PC-3 (cell line): ENCODE results near the gene STRAP. TPM values are rescaled to one million over a fixed set of nuclear protein-coding genes. Genes with fewer than 3 reads are reported as not detected.

ENCODE experiments used
- ATAC-seq: fragments of 200-7000 bp; cut with Tn5 transposase; 2 replicates; pipeline ENCODE4 v1.9.1; 2020; ENCODE audit warnings: mild to moderate bottlenecking, moderate library complexity
- BruUV-seq: library from RNA; stranded (reverse); fragments of 400-500 nt; replicated peaks from 2 replicates; lab custom pipeline; 2021; lab: Mats Ljungman, UMichigan
- CTCF ChIA-PET: fragments of 300-600 bp; sonication (Branson Sonifier 250); formaldehyde crosslinking; loops from one replicate; lab custom pipeline; 2022; ENCODE audit warnings: antibody characterized with exemption; lab: Charles Lee
- POLR2A ChIA-PET: fragments of 300-600 bp; sonication (Branson Sonifier 250); formaldehyde crosslinking; loops from one replicate; lab custom pipeline; 2022; ENCODE audit warnings: antibody characterized with exemption; ENCODE audit not compliant: unreplicated experiment; lab: Charles Lee
- DNase-seq: peaks from one replicate; pipeline ENCODE4 v3.0.0-alpha.2; 2015
- H2AFZ ChIP-seq: fragments of 300-600 bp; sonication (generic); 2 replicates; pipeline ENCODE4 v1.6.0; 2016; ENCODE audit warnings: antibody characterized with exemption, low read length
- H3F3A ChIP-seq: fragments of 300-600 bp; sonication (generic); one replicate; pipeline ENCODE4 v1.6.0; 2017; ENCODE audit warnings: antibody characterized with exemption, low read length, control low read depth, mild to moderate bottlenecking; ENCODE audit not compliant: unreplicated experiment
- H3K27ac ChIP-seq: fragments of 300-600 bp; sonication (generic); 2 replicates; pipeline ENCODE4 v1.5.1; 2016; ENCODE audit warnings: mild to moderate bottlenecking, low read length
- H3K27me3 ChIP-seq: fragments of 300-600 bp; sonication (generic); 2 replicates; pipeline ENCODE4 v1.6.1; 2016; ENCODE audit warnings: low read length, mixed read lengths
- H3K36me3 ChIP-seq: fragments of 300-600 bp; sonication (generic); 2 replicates; pipeline ENCODE4 v1.6.1; 2016; ENCODE audit warnings: low read depth, mixed run types, low read length, mixed read lengths
- H3K4me1 ChIP-seq: fragments of 300-600 bp; sonication (generic); 2 replicates; pipeline ENCODE4 v1.5.1; 2016; ENCODE audit warnings: low read length; ENCODE audit not compliant: insufficient read depth
- H3K4me2 ChIP-seq: fragments of 300-600 bp; sonication (generic); 2 replicates; pipeline ENCODE4 v1.6.0; 2016; ENCODE audit warnings: low read length
- H3K4me3 ChIP-seq: fragments of 300-600 bp; sonication (generic); 2 replicates; pipeline ENCODE4 v1.5.1; 2016; ENCODE audit warnings: mild to moderate bottlenecking, low read length, mixed read lengths
- H3K79me2 ChIP-seq: fragments of 300-600 bp; sonication (generic); 2 replicates; pipeline ENCODE4 v1.6.1; 2017; ENCODE audit warnings: low read length, mixed read lengths
- H3K9ac ChIP-seq: fragments of 300-600 bp; sonication (generic); 2 replicates; pipeline ENCODE4 v1.6.0; 2016; ENCODE audit warnings: mild to moderate bottlenecking, low read length
- H3K9me2 ChIP-seq: fragments of 300-600 bp; sonication (generic); replicated peaks from 2 replicates; pipeline ENCODE4 v1.6.1; 2016; ENCODE audit warnings: mixed run types, low read length, mixed read lengths
- H3K9me3 ChIP-seq: fragments of 300-600 bp; sonication (generic); 2 replicates; pipeline ENCODE4 v1.6.1; 2016; ENCODE audit warnings: low read length, mixed read lengths
- H4K20me1 ChIP-seq: fragments of 300-600 bp; sonication (generic); 2 replicates; pipeline ENCODE4 v1.6.1; 2016; ENCODE audit warnings: low read length, mixed read lengths
- CTCF ChIP-seq: fragments of 300-600 bp; sonication (generic); conservative IDR thresholded peaks from 2 replicates; pipeline ENCODE4 v1.5.1; 2017; ENCODE audit warnings: antibody characterized with exemption, low read depth, mild to moderate bottlenecking, low read length
- EZH2 ChIP-seq: fragments of 300-600 bp; sonication (generic); IDR thresholded peaks from one replicate; pipeline ENCODE4 v1.6.1; 2017; ENCODE audit warnings: antibody characterized with exemption, mild to moderate bottlenecking, low read length; ENCODE audit not compliant: unreplicated experiment
- EZH2phosphoT487 ChIP-seq: fragments of 300-600 bp; sonication (generic); IDR thresholded peaks from 2 replicates; pipeline ENCODE4 v1.6.1; 2018; ENCODE audit warnings: mild to moderate bottlenecking, antibody characterized with exemption, low read length, borderline replicate concordance
- intact Hi-C: fragments of 100-400 bp; cut with micrococcal nuclease; formaldehyde crosslinking; loops from 2 replicates; pipeline ENCODE4 v1.9.0; 2023
- total RNA-seq: library from RNA; depleted of rRNA; stranded (reverse); fragments of >200 nt; gene quantifications from 2 replicates; pipeline ENCODE4 v1.2.3, GENCODE V29; 2014

STRAP gene
- total RNA-seq, 1 experiment from 2014 or later = 80.4 TPM

GRCh38 chr12:15886372-15887042, 4.3 kb downstream of the STRAP start:
- Histone ChIP-seq H3K9ac (no peak overlapping the region), H3K79me2 (peaks cover 88% of the 10 kb centered on the region), H3K27me3 (no peaks in the 10 kb centered on the region), H3K4me1 (peaks cover 4% of the 10 kb centered on the region), H3K9me3 (no peaks in the 10 kb centered on the region), H3K9me2 (no peaks in the 10 kb centered on the region), H2AFZ (no peak overlapping the region), H3K27ac (no peak overlapping the region), H4K20me1 (peaks cover 51% of the 10 kb centered on the region), H3F3A (no peaks in the 10 kb centered on the region), H3K4me3 (no peak overlapping the region), H3K36me3 (peaks cover 17% of the 10 kb centered on the region; the same call in 1 of the 2 replicates), H3K4me2 (no peak overlapping the region)
- BruUV-seq = no TSS peak
- CTCF ChIA-PET = no interaction called here
- TF ChIP-seq EZH2 = no peak
- no peak for TF ChIP-seq CTCF
- no peak for TF ChIP-seq EZH2phosphoT487
- POLR2A ChIA-PET = no interaction called here
- no peak for ATAC-seq
- intact Hi-C loops = no loop called here
- peak; percentile 18 for DNase-seq

- TF ChIP-seq CTCF (no peak), EZH2 (no peak), EZH2phosphoT487 (no peak)
- peaks cover 51% of the 10 kb centered on the region for H4K20me1 ChIP-seq
- ATAC-seq (no peak), DNase-seq (no peak)
- no peak overlapping the region for H3K27ac ChIP-seq
- no peaks in the 10 kb centered on the region for H3K4me1 ChIP-seq
- H3K27me3 ChIP-seq = no peaks in the 10 kb centered on the region
- H3F3A ChIP-seq = no peaks in the 10 kb centered on the region
- intact Hi-C loops = no loop called here
- no peak overlapping the region for H3K4me2 ChIP-seq
- H3K9me2 ChIP-seq = no peaks in the 10 kb centered on the region
- H3K36me3 ChIP-seq = peaks cover 17% of the 10 kb centered on the region; the same call in 1 of the 2 replicates
- no peaks in the 10 kb centered on the region for H3K9me3 ChIP-seq
- no peak overlapping the region for H3K4me3 ChIP-seq
- BruUV-seq = no TSS peak
- POLR2A ChIA-PET = no interaction called here
- CTCF ChIA-PET = no interaction called here
- H3K79me2 ChIP-seq = peaks cover 83% of the 10 kb centered on the region
- H2AFZ ChIP-seq = no peak overlapping the region
- no peak overlapping the region for H3K9ac ChIP-seq
Measured at GRCh38 chr12:15887043-15887817, 5.0 kb downstream of the STRAP start.
